HG03095 (cell line): ENCODE data around the gene GUCY1B1.
"Not testable (repeated sequence)": the region's sequence is repeated elsewhere in the genome, so short reads cannot be mapped to it uniquely, and the experiment has no call there.

Experiments used
- ATAC-seq: cut with Tn5 transposase; IDR thresholded peaks from one replicate; pipeline ENCODE4 v1.9.1; 2021; ENCODE audit warnings: moderate library complexity; ENCODE audit not compliant: unreplicated experiment

GUCY1B1 gene

DNA sequence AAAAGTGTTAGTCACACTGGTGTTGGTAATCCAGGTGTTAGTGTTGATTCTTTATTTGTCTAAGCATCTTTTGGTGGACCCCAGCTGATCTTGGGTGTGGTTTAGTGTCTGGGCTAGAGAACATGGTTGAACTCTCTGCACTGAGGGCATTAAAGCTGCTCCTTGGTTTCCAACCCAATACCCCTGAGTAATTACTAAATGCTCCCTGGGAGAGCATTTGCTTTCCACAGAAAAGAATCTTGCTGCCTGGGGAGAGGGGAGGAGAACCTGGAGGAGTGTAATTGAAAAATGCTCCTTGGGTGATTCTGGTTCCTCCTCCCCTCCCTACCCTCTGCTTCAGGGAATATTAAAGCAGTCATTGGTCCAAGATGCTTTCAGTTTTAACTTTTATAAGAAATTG, 3.1 kb downstream of the GUCY1B1 start:
- ATAC-seq, result no peak

DNA sequence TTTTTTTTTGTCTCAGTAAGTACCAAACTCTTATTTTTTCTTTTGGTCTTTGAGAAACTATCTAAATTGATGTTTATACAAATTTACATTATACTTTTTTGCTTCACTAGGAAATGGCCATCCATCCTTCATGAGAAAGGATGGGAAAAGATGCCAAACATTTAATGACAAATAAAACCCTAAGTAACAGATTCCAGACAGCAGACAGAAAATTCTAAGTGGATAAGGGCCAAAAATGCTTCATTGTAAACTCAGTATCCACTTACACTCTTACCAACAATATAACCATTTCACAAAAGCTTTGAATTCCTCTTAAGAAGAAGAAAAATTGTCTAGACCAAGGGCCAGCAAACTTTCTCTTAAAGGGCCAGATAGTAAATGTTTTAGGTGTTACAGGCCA, 3.5 kb downstream of the GUCY1B1 start:
- ATAC-seq, result no peak

DNA sequence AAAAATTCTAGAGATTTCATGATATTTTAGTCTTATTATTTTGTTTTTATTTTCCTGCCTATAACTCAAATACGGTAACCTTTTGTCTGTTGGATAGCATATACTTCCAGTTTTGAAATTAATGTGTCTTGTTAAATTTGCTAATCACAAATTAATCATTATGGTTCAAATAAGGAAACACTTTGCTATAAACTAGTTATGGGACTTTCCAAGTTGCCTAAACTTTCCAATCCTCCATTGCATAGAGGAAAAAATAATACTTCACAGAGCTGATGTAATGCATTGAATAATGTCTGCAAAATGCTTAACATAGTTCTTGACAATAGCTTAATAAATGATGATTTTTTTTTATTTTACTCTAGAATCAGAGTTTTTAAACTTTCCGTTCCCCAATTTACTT, 4.7 kb downstream of the GUCY1B1 start:
- no peak for ATAC-seq

DNA sequence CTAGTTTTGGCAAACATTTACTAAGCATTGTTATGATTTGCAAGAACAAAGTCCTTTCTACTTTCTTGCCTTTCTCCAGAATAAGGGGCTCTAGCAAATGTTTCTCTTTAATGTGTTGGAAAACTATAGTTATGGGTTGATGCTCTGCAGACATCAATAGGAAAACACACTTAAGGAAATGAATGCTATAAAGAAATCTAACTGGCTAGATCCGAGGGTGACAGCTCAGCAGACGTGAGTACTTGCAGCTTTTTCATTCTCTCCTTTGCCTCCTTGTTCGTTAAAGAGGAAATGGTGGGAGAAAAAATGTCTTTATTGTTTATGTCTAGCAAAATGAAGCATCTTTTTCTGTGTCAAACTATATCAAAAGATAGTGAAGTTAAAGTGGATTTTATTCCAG, 6.3 kb downstream of the GUCY1B1 start:
- no peak for ATAC-seq

DNA sequence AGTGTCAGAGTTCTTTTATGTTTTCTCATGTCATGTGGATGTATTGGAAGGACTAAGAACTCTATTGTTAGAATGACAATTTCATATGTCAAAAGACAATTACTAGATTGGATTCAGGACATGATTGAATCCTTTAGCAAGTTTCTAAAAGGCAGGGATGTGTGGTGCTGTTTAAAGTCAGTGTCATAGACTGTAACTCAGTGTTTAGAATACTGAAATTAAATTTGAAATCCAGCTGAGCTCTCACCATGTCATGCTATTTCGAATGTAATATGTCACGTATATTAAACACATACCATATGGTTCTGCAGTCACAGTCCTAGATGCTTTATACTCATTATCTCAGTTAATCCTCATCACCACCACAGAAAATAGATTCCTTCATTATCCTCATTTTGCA, 7.8 kb downstream of the GUCY1B1 start:
- no peak for ATAC-seq

DNA sequence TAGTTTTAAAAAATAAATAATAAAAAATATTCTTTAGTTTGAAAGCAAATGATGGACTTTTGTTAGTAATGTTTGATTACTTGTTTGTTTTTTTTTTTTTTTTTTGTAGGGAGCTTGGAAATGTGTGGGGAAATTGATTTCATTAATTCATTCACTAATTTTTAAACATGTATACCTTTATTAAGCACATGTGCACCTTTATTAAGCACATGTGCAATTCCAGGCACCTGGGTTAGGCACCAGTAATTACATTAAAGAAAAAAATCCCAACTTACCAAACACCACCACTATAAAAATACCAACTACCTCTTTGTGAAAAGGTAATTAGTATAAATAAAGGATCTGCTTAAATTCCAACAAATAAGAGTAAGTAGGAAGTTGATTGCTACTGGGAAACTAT, 9.5 kb downstream of the GUCY1B1 start:
- ATAC-seq, result no peak

DNA sequence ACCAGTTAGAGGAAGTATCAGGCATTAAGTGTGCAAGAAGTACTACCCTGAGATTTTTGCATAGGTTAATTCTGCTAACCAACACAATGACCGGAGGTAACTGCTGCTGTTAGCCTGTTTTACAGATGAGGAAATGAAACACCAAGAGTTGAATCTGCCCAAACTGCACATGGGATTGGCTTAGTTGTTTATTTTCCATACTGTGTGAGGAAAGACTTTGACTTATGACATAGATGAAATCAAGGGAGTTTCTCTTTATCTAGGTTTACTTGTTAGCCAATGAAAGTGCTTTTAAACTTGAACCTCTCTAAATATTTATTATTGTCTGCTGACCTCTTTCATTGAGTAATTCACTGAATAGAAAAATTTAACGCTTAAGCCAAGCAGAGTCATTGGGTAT, 10.3 kb downstream of the GUCY1B1 start:
- ATAC-seq, result no peak

DNA sequence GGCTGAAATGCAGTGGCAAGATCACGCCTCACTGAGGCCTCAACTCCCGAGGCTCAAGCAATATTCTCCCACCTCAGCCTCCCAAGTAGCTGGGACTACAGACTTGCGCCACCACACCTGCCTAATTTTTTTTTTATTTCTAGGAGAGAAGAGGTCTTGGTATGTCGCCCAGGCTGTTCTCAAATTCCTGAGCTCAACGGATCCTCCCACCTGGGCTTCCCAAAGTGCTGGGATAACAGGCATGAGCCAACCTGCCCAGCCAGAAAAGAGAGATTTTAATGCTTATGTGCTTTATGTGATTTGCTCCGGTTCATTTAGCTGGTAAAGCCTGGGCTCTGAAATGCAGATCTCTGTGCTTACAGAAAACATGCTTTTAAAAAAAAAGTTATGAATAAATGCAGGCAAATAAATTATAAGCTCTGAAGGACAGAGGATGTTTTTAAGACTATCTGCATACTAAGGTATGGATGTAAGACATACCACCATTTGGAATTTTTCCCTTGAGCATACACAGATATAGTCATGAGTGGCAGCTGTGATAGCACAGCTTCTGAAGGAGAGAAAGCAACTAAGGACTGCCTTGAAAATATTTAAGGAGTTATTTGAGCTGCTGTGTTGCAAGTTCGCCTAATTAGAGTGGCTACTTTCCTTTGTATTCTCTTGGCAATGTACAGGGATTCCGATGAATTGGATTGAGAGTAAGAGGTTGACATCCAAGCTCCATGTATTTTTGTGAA, 13.8 kb downstream of the GUCY1B1 start:
- no peak for ATAC-seq

DNA sequence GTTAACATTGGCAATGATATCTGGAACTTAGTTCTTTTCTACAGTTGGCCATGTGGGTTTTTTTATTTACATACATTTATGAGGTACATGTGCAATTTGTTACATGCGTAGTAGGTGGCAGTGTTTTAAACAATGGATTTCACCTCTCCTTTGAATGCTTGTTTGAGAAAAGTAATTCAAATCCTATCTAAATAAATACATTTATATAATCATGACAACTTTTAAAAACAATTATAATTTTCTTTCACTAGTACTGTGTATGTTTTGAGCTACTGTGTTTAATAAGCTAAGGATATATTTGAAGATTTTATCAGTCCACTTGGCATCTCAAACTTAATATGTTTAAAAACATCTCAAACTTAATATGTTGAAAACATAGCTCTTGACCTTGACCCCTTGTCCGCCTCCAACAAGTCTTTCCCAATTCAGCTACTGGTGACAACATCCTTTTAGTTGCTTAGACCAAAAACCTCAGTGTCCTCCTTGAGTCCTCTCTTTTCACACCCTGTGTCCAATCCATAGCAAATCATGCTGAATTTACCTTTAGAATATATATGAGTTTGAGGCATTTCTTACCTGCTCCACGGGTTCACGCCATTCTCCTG, 14.5 kb downstream of the GUCY1B1 start:
- no peak for ATAC-seq

DNA sequence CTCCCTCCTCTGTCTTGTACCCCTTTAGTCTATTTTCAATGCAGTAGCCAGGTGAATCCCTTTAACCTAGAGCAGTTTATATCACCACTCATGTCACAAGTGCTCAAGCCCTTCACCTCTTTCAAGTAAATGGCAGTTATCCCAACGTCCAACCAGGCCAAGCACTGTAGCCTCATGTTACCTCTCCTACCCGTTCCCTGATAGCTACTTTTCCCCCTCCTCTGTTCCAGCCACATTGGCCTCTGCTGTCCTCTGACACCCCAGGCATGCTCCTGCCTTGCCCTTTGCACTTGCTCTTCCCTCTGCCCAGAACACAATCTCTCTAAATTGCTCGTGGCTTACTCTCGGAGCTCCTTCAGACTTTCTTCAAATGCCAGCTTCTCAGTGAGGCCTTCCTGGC, 15.2 kb downstream of the GUCY1B1 start:
- ATAC-seq, result no peak

DNA sequence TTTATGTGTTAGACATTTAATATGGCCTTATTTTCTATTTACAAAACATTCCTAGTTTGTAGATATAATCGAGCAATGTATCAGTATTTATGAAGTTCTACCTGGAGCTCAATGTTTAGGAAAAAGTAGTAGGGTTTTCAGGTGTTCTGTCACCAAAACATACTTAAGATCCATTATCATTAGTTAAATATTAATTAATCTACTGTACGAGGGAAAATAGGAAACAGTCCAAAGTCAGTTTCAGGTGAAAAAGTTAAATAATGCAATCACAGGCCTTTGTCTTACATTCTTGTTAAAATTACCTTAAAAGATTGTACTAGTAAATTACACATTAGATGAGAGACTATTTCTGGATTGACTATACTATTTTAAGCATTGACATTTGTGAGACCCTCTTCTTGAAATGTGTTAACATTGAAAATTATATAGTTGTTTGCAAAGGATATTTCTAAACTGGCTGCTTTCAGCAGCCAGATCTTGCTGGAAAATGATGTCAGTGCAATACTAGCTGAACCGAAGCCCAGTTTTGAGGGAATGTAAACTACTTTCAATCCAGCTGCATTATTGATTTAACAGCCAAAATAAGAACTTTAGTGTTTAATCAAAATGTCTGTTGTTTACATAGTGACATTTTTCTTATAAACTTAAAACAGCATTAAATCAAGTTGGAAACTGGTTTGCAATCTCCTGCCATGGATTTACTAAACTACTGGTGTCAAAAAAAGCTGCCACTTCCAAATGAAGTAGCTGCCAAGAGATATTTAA, 19.3 kb downstream of the GUCY1B1 start:
- no peak for ATAC-seq

DNA sequence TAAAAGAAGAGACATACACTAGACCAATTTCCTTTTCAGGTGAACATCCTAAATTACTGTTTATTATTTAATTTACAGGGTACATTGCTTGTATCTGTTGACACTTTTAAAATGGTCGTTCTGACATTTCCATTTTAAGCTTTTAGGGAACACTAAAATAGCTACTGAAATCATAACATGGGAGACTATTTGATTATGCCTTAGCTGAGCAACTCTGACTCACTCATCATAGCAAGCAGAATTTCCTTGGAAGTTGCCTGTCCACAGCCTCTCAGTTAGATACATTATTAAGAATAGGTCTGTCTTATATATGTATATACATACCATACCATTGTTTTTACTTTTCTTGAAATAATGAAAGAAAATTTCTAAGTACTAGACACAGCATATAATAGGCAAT, 22.0 kb downstream of the GUCY1B1 start:
- no peak for ATAC-seq

DNA sequence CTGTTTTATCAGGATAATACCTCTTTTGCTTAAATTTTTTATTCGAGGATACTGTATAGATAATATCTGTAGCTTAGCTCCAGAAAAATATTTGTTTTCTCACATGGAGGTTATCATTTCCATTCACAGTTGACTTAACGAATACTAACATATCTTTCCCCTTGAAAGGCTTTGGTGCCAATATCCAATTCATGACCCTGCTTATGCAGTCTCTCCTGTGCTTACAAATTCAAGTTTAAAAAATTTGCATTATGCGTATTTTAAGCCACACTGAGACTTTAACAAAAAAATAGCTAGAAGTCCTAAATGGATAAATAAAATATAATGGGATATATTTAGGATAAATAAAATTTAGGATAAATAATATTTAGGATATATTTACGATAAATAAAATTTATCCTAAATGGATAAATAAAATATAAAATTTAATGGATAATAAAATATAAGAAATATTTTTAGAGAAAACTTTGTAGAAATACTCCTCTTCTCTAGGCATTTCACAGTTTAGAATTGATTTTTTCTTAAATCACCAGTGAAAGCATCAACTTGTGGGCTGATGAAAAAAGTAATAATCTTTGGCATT, 22.5 kb downstream of the GUCY1B1 start:
- no peak for ATAC-seq

DNA sequence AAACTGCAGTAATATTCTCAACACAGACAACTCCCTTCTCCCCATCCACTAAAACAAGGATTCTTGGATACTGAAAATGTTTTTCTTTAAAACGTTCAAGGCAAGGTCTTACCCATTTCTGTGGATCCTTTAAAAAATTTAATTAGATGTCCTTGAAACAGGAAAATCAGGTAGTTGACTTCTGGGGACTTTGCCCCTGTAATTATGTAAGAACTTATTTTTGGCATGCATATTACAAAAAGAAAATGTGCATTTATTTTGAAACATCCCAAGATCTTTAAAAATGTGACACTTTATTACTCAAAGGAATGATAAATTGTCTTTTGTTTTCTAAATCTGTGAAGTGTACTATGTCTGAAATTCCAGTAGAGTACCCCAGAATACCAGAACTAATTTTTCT, 25.8 kb downstream of the GUCY1B1 start:
- no peak for ATAC-seq

DNA sequence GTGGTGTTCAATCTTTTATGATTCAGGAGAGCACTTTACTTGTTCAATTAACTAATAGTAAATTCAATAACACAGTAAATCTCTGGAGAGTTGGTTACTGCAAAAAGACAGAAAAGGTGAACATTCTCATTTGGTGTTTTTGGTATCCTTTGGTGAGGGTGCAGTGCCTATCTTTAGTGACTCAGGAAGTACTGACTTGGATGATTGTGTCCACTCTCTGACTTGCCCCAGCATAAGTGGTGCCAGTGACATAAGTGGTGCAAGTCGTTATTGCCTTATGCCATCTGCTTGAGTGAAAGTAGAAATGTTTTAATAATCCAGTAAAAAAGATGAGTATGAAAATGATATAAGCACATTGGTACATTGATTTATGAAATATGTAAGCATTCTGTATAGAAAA, 27.0 kb downstream of the GUCY1B1 start:
- no peak for ATAC-seq

DNA sequence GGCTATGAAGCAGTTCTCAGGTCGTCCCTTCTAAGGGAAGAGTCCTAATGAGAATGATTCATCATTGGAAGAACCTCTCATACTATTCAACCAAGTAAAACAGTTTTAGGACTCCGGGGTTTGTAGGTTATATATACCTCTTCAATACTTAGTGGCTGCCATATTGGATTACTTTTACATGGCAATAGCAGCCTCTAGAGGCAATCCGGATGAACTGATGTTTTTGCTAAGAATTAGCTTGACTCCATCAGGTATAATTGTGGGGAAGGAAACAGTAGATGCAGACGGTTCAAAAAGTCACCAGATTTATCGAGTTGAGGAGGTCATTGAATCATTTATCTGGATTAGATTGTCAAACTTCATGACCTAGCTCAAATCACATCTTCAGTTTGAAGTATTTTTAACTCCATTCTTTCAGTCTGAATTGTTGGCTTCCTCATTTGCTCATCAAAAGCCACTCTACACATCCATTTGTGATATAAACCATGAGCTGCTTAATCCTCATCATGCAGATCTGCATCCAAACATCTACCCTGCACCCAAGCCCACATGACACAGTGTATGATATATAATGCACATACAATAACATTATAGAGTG, 28.4 kb downstream of the GUCY1B1 start:
- ATAC-seq, result peak; percentile 95

DNA sequence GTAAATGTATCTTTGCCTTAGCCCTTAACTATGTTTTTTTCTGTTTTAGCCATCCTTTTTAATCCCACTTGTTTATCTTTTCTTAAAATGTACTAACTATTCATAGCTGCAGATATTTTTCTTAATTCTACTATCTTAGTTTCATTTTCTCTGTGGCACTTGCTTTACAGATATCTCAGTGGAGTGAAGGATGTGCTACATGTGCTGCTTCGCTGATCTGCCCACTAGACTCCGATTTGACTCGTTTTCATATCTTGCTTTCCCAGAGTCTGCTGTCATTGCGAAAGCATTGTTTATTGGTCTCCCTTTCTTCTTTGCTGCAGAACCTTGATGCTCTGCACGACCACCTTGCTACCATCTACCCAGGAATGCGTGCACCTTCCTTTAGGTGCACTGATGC, 30.6 kb downstream of the GUCY1B1 start:
- no peak for ATAC-seq

DNA sequence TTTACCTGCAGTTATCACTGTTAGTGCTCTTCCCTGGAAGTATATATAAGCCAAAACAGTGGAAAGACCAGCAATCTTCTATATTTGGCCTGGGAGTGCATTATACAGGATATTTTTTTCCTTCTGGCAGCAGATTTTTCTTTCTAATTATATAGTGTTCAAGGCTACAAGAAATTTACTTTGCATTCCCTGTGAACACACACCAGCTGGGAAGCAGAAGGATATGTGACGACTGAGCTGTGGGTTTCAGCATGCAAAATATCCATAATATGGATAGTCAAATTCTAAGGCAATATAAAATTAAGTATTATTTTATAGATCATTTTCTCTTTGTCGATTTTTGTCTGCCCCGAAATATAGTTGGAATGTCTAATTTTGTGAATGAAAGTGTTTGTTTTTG, 31.2 kb downstream of the GUCY1B1 start:
- no peak for ATAC-seq

DNA sequence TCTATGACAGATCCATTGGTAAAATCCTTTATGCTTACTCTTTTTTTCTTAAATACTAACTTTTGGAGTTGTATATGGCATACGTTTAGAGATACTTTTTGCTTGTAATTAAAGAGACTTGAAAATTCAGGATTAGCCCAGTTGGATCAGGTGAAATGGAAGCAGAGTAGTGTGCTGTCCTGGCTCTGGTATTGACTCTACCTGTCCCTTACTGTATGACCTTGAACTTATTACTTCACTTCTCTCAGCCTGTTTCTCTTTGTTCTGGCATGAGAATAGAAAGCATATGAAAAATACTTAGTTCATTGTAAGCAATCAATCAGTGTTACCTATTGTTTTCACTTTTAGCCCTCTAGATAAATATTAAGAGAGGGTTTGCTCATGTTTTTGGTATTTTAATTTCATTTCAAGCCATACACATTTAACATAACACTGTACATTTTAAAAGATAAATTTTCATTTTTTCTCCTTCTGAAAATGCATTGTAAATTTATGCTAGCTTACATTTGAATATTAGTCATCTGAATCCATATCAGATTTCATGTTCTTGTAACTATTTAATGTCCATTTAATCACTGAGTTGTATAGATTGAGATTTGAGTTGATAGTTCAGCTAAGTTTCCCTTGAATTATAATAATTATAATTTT, 35.9 kb downstream of the GUCY1B1 start:
- ATAC-seq, result no peak

DNA sequence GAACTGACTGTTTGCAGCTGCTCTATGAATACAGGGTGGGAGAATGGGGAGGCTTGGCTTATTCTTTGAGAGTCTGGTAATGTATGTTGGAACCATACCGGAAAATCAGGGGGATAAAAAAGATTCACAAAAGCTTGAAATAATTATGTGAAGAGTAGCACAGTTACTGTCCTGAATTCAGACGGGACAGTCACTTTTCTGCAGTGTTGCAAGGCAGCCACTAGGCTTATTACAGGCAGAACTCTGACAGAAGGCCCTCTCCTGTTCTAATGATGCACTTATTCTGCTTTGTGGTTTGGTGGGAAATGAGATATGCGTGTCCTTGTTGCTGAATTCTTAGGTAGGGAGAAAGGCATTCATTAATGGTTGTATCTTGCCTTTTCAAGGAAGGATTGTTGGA, 37.2 kb downstream of the GUCY1B1 start:
- no peak for ATAC-seq

DNA sequence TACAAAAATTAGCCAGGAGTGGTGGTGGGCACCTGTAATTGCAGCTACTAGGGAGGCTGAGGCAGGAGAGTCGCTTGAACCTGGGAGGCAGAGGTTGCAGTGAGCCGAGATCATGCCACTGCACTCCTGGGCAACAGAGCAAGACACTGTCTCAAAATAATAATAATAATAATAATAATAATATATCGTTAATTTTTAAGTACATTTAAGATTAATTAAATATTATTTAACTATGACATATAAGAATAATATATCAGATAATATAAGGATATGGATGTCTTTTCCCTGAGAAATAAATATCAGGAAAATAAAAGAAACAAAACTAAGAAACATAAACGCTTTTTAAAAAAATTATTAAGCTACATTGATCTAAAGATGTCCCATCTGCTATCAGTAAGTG, 38.8 kb downstream of the GUCY1B1 start:
- ATAC-seq, result not testable (repeated sequence)
